ENCODE measurements around the gene EFCAB13.

DNA sequence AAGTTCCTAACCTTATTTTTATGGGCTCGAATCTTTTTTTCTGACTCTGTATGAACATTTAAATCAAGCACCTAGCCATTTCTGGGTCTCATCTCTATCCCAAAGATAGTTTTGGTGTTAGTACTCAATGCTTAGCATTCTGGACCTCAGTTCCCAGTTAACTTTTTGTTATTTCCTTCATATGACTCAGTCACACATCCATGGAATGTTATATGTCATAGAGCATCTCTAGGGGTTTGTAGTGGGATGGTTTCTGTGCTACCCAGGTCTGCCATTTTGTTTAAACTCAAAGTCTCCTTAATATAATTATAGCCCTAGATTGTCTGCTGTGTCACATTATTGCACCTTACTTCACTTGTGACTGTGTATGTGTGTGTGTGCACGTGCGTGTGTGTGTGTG, 90.1 kb downstream of the EFCAB13 start:
- TF ChIP-seq, protein P1, sequence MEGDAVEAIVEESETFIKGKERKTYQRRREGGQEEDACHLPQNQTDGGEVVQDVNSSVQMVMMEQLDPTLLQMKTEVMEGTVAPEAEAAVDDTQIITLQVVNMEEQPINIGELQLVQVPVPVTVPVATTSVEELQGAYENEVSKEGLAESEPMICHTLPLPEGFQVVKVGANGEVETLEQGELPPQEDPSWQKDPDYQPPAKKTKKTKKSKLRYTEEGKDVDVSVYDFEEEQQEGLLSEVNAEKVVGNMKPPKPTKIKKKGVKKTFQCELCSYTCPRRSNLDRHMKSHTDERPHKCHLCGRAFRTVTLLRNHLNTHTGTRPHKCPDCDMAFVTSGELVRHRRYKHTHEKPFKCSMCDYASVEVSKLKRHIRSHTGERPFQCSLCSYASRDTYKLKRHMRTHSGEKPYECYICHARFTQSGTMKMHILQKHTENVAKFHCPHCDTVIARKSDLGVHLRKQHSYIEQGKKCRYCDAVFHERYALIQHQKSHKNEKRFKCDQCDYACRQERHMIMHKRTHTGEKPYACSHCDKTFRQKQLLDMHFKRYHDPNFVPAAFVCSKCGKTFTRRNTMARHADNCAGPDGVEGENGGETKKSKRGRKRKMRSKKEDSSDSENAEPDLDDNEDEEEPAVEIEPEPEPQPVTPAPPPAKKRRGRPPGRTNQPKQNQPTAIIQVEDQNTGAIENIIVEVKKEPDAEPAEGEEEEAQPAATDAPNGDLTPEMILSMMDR (IDR thresholded peaks at IDR 0.05), result no peak
- no peak for TF ChIP-seq POLR2A (IDR thresholded peaks at IDR 0.05; ENCODE audit: low read depth)
